HUES6 (cell line): ENCODE measurements around the gene TOR4A.

Experiments
- H3K27ac ChIP-seq: 2 replicates; pipeline ENCODE4 v1.7.0; 2013; ENCODE audit warnings: low read depth, mild to moderate bottlenecking, low read length, inconsistent platforms
- H3K27me3 ChIP-seq: 2 replicates; pipeline ENCODE4 v1.6.1; 2013; ENCODE audit warnings: low read length; ENCODE audit not compliant: control insufficient read depth, insufficient read depth
- H3K36me3 ChIP-seq: 2 replicates; pipeline ENCODE4 v1.6.1; 2013; ENCODE audit warnings: low read length; ENCODE audit not compliant: control insufficient read depth, insufficient read depth
- H3K4me1 ChIP-seq: 2 replicates; pipeline ENCODE4 v1.6.1; 2013; ENCODE audit warnings: low read length; ENCODE audit not compliant: control insufficient read depth, insufficient read depth
- H3K4me3 ChIP-seq: 2 replicates; pipeline ENCODE4 v1.5.1; 2013; ENCODE audit warnings: low read depth, low read length
- H3K9ac ChIP-seq: one replicate; pipeline ENCODE4 v1.6.1; 2013; ENCODE audit warnings: mild to moderate bottlenecking, low read length
- H3K9me3 ChIP-seq: 2 replicates; pipeline ENCODE4 v1.6.1; 2013; ENCODE audit warnings: low read depth, low read length; ENCODE audit not compliant: control insufficient read depth, insufficient read depth

TOR4A gene

GRCh38 chr9:137306850-137307254, 29.3 kb downstream of the TOR4A start:
- H3K4me1 ChIP-seq, result peaks cover 59% of the 10 kb centered on the region
- H3K9ac ChIP-seq, result no peak overlapping the region
- no peaks in the 10 kb centered on the region for H3K9me3 ChIP-seq
- peaks cover 8% of the 10 kb centered on the region; the same call in 1 of the 2 replicates for H3K27me3 ChIP-seq
- no peak overlapping the region for H3K27ac ChIP-seq
- H3K4me3 ChIP-seq, result no peak overlapping the region
- no peaks in the 10 kb centered on the region for H3K36me3 ChIP-seq

- no peaks in the 10 kb centered on the region for H3K9me3 ChIP-seq
- H3K27me3 ChIP-seq, result peaks cover 8% of the 10 kb centered on the region; the same call in 1 of the 2 replicates
- H3K9ac ChIP-seq, result no peak overlapping the region
- H3K36me3 ChIP-seq, result no peaks in the 10 kb centered on the region
- H3K4me3 ChIP-seq, result no peak overlapping the region
- H3K4me1 ChIP-seq, result peaks cover 59% of the 10 kb centered on the region
- no peak overlapping the region for H3K27ac ChIP-seq
Measured at GRCh38 chr9:137307255-137308056, 29.9 kb downstream of the TOR4A start.

- Histone ChIP-seq H3K27ac (no peak overlapping the region), H3K9ac (no peak overlapping the region), H3K9me3 (no peaks in the 10 kb centered on the region), H3K36me3 (no peaks in the 10 kb centered on the region), H3K27me3 (peaks cover 8% of the 10 kb centered on the region; the same call in 1 of the 2 replicates), H3K4me3 (no peak overlapping the region), H3K4me1 (peaks cover 53% of the 10 kb centered on the region)
Measured at GRCh38 chr9:137308057-137308619, 30.6 kb downstream of the TOR4A start.

- H3K36me3 ChIP-seq, result no peaks in the 10 kb centered on the region
- peaks cover 45% of the 10 kb centered on the region for H3K4me1 ChIP-seq
- no peak overlapping the region for H3K9ac ChIP-seq
- no peaks in the 10 kb centered on the region for H3K27me3 ChIP-seq
- no peak overlapping the region for H3K4me3 ChIP-seq
- no peaks in the 10 kb centered on the region for H3K9me3 ChIP-seq
- H3K27ac ChIP-seq, result no peak overlapping the region
Measured at GRCh38 chr9:137309368-137310188, 32.1 kb downstream of the TOR4A start.

GRCh38 chr9:137310189-137311052, 32.9 kb downstream of the TOR4A start:
- Histone ChIP-seq H3K36me3 (no peaks in the 10 kb centered on the region), H3K4me1 (peaks cover 44% of the 10 kb centered on the region), H3K27ac (no peak overlapping the region), H3K27me3 (no peaks in the 10 kb centered on the region), H3K4me3 (no peak overlapping the region), H3K9ac (no peak overlapping the region), H3K9me3 (no peaks in the 10 kb centered on the region)

- H3K27me3 ChIP-seq, result no peaks in the 10 kb centered on the region
- no peak overlapping the region for H3K9ac ChIP-seq
- peaks cover 34% of the 10 kb centered on the region for H3K4me1 ChIP-seq
- H3K36me3 ChIP-seq, result no peaks in the 10 kb centered on the region
- H3K4me3 ChIP-seq, result no peak overlapping the region
- H3K27ac ChIP-seq, result no peak overlapping the region
- H3K9me3 ChIP-seq, result no peaks in the 10 kb centered on the region
Measured at GRCh38 chr9:137311171-137311985, 33.9 kb downstream of the TOR4A start.

- Histone ChIP-seq H3K27me3 (no peaks in the 10 kb centered on the region), H3K4me1 (peaks cover 37% of the 10 kb centered on the region), H3K36me3 (no peaks in the 10 kb centered on the region), H3K27ac (no peak overlapping the region), H3K9ac (no peak overlapping the region), H3K4me3 (no peak overlapping the region), H3K9me3 (no peaks in the 10 kb centered on the region)
Measured at GRCh38 chr9:137311986-137312851, 34.7 kb downstream of the TOR4A start.

- no peak overlapping the region for H3K4me3 ChIP-seq
- peaks cover 35% of the 10 kb centered on the region for H3K4me1 ChIP-seq
Measured at GRCh38 chr9:137312852-137313325, 35.4 kb downstream of the TOR4A start.

GRCh38 chr9:137313326-137313936, 35.9 kb downstream of the TOR4A start:
- Histone ChIP-seq H3K27ac (no peak overlapping the region), H3K27me3 (no peaks in the 10 kb centered on the region), H3K4me1 (peaks cover 35% of the 10 kb centered on the region), H3K36me3 (no peaks in the 10 kb centered on the region), H3K4me3 (no peak overlapping the region), H3K9me3 (no peaks in the 10 kb centered on the region), H3K9ac (no peak overlapping the region)

More at GRCh38 chr9:137312852-137313325, 35.4 kb downstream of the TOR4A start:
- Histone ChIP-seq H3K9ac (no peak overlapping the region), H3K27ac (no peak overlapping the region), H3K9me3 (no peaks in the 10 kb centered on the region), H3K36me3 (no peaks in the 10 kb centered on the region), H3K27me3 (no peaks in the 10 kb centered on the region)
